GM18498 (cell line): Measurements from ENCODE around the gene PPFIBP2.

Experiments
- ATAC-seq: cut with Tn5 transposase; IDR thresholded peaks from one replicate; pipeline ENCODE4 v1.9.1; 2021; ENCODE audit warnings: mild to moderate bottlenecking, moderate library complexity; ENCODE audit not compliant: unreplicated experiment

PPFIBP2 gene

DNA sequence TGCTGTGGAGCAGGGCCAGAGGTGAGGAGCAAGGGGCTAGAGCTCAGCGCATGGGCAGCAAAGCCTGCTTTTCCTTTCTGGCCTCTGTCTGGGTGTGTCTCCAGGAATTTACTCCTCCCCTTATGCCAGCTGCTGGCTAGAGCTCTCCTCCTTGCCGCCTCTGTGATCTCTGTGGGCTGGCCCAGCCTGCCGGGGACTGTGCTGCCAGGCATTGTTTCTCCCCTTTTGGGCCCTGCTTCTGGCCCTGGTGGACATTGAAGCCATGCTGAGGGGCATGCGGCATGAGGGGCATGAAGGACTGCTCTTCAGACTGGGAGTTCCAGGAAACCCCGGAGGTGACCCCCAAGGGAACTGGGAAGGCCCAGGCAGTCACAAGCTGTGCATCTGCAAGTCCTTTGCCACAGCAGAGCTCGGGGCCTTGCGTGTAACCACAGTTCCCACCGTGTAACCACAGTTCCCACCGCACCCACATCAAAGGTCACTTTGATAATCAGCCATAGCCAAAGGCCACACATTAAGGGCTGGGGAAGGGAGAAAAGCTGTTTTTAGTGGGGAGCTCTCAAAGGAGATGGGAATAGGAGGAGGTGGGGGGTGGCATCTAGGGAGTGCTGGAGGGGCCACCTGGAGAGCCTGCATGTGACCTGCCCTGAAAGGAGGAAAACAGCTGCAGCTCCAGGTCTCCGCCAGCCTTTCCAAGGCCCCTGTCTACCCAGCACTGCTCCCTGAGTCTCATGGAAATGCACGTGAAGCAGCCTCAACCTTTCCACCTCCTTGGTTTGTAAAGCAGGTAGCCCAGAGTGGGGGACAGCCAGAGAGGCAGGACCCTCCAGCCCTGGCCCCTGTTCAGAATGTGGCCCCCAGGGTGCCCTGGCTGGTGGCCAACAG, 62.3 kb downstream of the PPFIBP2 start:
- no peak for ATAC-seq

GRCh38 chr11:7576726-7577290, 63.0 kb downstream of the PPFIBP2 start:
- ATAC-seq: no peak

DNA sequence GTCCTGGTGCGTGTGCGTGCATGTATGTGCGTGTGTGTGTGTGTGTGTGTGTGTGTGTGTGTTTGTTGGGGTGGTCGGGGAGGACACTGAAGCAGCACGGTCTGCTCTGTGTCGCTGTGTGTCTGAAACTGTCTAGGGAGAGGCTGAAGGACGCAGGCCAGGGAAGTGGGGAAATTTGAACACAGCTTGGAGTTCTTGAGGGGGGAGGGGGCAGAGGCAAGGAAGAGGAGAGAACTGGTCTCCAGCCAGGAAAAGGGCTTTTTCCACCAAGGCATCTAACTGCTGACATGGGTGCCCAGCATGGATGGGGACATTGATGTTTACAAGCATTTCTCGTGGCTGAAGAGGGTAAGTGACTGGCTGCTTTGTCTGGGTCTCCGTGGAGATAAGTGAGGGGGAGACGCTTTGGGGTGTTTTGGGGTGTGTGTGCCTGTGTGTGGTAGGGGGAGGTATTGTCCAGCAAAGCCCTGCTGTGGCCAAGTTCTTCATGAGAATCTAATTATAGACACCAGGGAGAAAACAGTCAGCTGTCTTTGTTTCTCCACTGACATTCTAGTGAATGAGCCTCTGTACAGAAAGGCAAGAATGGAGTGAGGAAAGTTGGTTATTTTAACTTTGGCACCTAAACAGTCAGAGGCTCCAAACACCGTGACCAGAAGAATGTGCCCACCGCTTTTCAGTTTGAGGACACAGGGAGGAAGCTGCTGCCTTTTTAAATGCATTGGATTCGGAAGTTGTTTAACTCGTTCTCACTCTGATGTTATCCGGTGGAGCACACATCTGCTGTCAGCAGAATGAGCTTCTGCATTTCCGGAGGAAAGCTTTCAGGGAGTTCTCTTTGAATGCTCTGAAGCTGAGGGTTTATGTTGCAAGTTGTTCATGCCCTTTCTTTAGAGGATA, 63.7 kb downstream of the PPFIBP2 start:
- no peak for ATAC-seq

GRCh38 chr11:7578276-7578955, 64.6 kb downstream of the PPFIBP2 start:
- ATAC-seq: no peak

DNA sequence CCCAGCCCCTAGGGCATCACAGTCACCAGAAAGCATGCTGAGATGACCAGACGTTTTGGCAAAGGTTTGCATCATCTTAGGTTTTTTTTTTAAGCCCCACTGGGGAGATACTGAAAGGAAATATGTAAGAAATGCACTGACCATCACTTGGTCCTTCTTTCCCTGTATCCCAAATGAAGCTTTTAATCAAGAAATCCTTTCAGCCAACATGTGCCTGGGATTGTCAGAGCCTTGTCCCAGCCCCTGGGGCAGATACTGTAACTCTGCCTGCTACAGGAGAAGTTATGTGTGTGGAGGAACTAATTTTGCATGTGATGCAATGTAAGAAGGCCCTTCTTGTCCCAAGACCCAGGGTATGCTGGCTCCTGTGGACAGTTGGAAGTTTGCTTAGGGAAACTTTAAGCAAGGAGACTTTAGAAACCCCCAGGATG, 65.6 kb downstream of the PPFIBP2 start:
- ATAC-seq: no peak

DNA sequence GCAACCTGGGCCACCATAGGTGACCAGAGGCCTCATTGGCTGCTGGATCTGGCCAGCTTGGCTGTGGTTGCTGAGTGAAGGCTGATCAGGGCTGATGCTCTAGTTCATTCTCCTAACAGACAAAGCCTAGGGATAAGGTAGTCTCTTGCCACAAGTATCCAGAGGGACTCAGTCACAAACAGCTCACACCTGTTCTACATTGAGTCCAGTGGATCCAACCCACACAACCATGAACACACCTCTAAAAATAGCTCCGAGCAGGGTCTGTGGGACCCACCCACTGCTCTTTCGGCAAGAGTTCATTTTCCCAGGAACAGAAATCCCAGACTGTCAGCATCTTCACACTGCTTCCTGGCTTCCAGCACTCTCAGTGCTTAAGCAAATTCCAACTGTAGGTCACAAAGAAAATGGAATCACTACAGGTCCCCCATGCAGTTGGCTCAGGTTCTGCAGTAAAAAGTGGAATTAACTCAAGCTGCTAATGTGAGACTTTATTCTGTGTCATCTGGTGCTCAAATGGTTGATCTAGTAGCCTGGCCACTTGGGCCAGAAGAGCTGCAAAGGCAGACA, 67.3 kb downstream of the PPFIBP2 start:
- ATAC-seq: no peak

GRCh38 chr11:7582338-7582985, 68.7 kb downstream of the PPFIBP2 start:
- ATAC-seq: no peak

DNA sequence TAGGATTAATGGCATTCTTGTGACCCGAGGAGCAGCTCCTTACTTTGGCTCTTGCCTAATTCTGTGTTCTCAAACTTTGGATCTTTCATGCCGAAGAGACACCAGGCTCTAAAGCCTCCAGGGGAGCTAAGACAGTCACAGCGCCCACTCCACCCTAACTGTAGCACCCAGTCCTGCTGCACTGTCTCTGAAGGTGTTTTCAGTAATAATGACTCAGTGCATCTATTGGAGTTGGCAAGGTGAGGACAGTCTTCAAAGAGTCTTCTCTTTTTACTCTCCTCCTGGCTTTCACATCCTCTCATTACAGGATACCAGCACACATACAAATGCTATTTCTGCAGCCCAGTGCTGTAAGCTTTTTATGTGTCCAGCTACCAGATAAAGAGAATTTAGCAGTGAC, 69.4 kb downstream of the PPFIBP2 start:
- ATAC-seq: no peak

DNA sequence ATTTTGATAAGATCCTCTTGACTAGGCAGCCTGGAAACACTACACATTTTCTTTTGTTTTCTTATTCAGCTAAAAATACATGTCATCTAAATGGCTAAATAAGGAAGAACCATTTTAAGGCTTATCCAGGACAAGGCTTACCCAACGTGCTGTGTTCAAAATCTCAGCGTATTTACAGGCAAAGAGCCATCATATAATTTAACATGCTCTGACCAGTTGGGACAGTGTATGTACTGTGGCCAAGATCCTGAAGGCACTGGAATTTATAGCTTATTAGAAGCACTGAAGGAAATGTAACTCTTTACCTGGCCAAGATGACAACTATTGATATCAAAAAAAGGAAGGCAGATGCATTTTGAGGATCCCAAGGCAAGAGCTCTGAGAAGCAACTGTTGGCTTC, 71.1 kb downstream of the PPFIBP2 start:
- no peak for ATAC-seq

DNA sequence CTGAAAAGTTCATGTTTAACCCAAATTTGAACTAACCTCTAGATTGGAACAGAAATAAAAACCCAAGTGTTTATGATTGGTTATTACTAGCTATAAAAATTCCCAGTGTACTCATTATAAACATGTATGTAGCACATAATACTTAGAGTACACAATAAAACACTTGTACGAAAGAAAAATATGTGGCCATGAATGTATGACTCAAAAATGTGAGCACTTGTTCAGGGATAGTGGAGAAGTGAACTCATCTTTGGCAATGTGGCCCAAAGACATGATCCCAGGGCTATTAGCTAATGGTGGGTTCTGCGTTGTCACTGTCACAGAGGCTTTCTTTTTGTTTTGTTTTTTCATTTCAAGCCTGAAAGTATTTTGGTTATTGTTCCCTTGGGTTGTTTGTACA, 72.0 kb downstream of the PPFIBP2 start:
- no peak for ATAC-seq

GRCh38 chr11:7586376-7586775, 72.6 kb downstream of the PPFIBP2 start:
- ATAC-seq: no peak

- no peak for ATAC-seq
These were observed 73.9 kb downstream of the PPFIBP2 start for GRCh38 chr11:7587712-7588111.

DNA sequence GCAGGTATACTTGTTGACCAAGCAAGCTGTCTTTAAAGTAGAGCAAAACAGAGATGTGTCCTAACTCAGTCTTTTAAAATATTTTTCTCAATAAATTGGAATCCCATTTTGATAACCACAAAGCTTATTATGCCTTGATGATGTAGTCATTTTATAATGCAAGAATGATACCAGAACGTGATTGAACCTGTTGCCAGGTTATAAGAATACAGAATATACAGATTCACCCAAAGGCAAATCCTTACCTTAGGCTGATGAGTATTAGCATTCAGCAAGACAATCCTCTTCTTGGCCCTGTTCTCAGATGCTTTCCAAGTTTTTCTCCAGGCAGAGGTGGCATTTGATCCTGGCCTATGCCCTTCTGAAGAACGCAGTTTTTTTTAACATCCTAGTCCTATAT, 76.1 kb downstream of the PPFIBP2 start:
- ATAC-seq: no peak

- ATAC-seq: no peak
These were observed 76.7 kb downstream of the PPFIBP2 start for GRCh38 chr11:7590529-7590928.

- ATAC-seq: no peak
These were observed 77.5 kb downstream of the PPFIBP2 start for GRCh38 chr11:7591107-7591894.

DNA sequence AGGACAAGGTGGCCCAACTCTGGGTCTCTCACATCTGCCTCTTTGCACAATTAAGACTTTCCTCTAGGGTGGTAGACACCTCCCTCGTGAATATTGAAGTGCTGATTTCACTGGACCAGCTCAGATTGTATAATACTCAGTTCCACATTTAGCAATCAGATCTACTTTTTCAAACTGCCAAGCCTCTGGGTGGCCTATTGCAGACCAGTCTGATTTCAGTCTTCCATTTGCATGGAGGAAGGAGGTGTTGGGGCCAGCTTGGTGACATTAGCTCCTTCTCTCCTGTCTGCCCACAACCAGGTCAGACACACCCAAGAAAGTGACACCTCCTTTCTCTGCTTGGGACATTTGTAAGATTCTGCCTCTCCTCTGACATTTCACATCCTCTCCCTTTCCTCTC, 78.2 kb downstream of the PPFIBP2 start:
- ATAC-seq: peak; percentile 72

GRCh38 chr11:7592711-7593110, 78.9 kb downstream of the PPFIBP2 start:
- no peak for ATAC-seq

DNA sequence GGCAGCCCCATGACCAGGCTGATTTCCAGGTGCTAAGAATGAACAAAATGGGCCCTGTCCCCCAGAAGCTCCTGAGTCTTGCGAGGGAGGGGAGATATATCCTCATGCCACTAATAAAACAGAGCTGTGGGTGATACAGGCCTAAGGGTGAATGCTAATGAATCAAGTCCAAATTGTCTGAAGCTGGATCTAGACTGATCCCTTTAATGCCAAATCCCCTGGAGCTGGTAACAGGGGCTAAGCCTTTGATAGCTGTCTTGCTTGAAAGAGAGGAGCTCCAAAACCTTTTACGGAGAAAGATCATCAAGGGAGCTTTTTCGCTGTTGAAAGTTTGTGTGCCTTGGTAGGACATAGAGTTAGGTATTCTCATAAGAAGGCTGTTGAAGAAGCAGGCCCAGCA, 79.7 kb downstream of the PPFIBP2 start:
- ATAC-seq: no peak
